22Rv1 (cell line): ENCODE measurements around the gene GABPB2.

ENCODE experiments used
- CTCF ChIP-seq: fragments of 450-650 bp; IDR thresholded peaks from 2 replicates; pipeline ENCODE4 v1.5.1; 2017; ENCODE audit warnings: mild to moderate bottlenecking
- ZFX ChIP-seq: fragments of 450-650 bp; IDR thresholded peaks from 2 replicates; pipeline ENCODE4 v1.6.1; 2017; ENCODE audit warnings: antibody characterized with exemption, borderline replicate concordance

- TF ChIP-seq CTCF (no peak), ZFX (no peak)
Measured at GRCh38 chr1:151061704-151062103, 8.9 kb upstream of the GABPB2 start.
